ENCODE results near the gene DLG2.
"Not testable (repeated sequence)": the region's sequence is repeated elsewhere in the genome, so short reads cannot be mapped to it uniquely, and the experiment has no call there.

DLG2 gene

DNA sequence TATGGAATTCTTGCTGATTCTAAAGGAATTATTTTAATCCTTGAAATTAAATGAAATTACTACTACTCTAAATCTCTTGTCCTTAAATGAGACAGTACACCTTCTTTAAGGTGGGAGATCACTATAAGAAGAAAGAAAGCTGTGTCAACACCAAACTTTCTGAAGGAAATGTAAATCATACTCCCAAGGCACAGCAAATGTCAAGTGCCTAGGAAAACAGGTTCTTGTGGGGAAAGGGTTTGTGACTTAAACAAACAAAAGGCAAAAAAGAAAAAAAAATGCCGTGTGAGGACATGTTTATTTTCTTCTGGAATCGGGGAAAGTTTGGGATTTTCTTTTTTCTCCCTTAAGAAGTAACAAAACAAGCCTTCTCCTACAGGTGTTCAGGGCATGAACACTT, 745.1 kb downstream of the DLG2 start:
- no peak for DNase-seq

DNA sequence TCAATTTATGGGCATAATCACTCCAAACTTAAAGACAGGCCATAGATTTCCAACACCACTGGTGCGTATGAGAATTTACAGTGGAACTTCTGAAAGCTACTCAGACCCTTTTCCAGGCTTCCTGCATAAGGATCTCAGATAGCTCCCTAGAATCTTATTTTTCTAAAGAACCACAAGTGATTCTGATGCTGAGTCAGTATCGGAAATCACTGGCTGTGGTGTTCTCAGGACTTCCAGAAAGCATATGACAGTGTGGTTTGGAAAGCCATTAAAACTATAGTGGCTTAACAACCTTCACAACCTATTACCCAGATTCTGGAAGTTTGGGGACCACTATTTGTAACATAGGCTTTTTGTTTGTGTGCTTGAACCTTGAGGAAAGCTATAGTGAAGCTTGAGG, 756.0 kb downstream of the DLG2 start:
- no peak for DNase-seq

DNA sequence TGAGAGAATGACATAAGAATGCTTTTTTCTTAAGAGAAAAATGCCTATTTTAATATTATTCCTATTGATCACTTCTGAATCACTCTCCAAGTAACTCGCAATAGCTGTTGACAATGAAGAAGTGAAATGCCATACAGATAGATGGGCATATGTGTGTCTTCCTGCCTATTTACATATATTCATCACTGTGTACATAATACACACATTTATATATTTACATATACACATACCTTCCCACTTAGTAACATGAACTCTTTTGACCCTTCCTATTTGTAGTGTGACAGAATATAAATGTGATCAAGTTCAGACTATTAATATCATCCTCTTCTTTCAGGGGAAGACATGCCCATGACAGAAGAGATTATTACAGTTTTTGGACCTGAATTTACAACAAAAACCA, 756.7 kb downstream of the DLG2 start:
- no peak for DNase-seq

DNA sequence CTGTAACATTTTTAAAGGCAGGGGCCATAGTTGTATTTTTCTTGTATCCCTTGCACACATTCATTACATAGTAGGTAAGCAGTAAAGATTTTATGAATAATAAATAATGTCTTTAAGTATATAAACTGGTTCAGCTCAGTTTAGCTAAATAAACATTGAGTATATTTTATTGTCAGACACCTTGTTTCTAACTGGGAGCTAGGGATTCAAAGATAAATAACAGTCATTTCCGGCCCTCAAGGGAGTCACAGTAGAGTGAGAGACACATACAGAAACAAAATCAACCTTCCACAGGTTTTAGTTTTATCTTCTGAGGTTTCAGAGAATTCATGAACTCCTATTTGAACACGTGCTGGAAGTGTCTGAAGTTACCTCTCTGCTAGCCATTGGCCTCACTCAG, 760.2 kb downstream of the DLG2 start:
- DNase-seq: no peak

DNA sequence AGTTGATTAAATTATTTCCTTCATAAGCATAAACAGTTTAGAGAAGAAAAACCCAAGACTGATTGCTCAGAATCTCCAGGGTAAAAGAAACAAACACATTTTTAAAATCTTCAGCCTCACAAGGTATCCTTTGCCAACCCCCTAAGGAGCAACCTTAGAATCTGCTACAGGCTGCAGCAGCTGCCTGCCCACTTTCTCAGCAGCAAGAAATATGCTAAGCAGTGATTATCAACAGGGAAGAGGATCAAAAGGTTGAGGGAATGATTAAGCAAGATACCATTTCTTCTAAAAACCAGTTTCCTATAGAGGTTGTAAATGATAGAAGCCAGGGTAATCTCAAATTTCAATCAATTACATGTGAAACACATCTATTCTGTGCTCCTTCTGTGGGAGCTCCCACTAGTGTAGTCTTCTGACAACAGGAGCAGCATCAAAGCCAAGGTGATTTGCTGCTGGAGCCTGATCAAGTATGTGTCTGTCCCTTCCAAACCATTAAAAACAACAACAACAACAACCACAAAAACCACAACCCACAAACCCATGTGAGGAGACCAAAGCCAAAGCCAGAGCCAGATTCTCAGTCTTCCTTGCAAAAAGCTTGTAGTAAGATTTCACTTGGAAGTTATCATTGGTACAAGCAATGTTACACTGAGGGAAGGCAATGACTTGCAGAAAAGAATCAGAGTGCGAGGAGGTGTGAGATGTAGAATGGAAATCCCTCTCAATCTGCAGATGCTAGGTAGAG, 761.2 kb downstream of the DLG2 start:
- DNase-seq: no peak

DNA sequence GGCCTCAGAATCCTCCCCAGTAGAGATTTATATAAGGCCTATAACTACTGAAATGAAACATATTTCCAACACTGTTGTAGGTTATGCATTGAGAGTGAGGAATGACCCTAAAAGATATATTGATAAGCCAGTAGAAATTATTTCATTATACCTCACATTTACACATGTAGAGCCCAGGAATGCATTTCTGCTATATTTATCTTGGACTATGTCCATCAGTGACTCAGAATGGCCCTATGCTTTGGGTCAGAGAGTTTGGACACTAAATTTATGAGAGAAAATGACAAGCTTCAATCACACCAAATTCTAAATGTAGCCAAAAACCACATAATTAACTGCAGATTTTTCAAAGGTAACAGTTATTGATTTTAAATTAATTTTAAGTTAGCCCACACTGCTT, 761.9 kb downstream of the DLG2 start:
- DNase-seq: no peak

DNA sequence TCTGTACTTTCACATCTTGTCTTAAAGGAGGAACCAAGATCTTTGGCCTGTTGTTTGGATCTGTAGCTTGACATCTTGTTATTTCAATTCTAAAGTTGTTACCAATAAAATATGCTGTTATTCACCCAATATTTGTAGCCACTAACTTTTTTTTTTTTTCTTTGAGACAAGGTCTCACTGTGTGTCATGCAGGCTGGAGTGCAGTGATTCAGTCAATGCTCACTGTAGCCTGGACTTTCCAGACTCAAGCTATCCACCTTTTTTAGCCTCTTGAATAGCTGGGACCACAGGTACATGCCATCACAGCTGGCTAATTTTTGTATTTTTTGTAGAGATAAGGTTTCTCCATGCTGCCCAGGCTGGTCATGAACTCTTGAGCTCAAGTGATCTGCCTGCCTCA, 769.4 kb downstream of the DLG2 start:
- no peak for DNase-seq

DNA sequence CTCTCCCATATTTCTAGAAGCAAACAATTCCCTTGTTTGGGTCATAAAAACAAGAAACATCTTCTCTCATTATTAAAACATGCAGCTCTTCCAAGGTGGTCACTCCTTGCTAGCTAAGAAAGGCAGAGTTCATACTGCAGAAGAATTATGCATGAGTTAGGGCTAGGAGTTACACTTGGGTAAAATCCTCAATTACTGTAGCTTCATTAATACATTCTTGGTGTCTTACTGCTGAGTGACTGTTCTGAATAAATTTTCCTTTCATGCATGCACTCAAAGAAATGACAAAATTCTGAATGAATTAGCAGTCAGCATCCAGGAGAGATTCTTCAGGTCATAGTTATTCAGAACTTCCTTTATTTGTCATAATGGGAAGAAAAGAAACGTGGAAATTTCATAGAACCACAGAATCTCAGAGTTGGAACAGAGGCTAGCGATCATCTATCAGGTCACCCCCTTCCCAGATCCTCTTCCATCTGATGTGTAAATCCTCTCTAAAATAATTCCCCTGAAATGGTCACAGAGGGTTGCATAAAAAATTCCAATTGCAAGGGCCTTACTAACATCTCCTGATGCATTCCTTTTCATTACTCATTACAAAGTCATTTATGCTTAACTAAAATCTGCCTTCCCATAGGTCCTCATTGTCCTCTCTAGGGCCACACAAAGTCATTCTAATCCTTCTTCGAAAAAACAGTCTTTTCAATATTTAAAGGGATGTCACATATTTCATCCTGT, 771.5 kb downstream of the DLG2 start:
- DNase-seq: no peak

DNA sequence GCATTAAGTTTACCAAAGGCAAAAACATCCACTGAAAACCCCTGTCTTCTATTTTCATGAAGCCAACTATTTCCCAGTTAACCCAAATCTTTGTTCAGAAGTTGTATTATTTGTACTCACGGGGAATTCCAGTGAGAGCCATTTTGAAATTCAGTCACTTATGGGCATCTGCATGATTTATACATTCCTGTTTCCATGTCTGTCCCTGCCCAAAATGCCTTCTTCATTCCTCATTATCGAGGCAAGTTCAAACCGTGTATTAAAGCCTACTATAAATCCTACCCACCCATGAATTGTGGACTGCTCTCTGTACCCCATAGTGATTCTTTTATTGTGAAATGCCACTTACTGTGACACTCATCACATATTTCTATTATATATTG, 772.7 kb downstream of the DLG2 start:
- DNase-seq: no peak

DNA sequence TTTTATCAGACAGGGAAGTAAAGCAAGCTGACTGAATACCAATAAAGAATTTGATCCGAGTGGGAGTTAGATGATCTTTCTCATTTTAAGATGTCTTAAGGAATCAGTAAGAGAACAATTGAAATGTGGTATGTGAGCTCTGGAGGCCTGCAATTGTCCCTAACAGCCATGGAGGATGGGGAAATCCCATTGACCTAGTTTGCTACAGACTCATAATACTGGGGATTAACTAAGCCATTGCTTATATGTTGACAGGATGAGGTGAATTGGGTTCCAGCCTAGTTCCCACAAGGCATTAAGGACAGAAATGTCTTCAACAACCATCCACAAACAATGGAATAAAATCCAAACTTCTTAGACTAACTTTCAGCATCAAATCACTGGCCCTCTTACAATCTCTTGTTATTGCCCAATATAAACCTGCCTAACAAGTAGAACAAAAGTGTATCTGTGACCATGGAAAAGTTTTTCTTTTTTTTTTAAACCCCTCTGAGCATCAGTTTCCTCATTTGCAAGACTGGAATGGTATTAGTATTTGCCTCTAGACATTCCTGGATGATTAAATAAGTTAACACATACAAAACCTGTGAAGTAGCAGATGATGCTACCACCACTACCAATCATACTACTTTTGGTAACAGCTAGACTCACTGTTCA, 773.2 kb downstream of the DLG2 start:
- DNase-seq: no peak

DNA sequence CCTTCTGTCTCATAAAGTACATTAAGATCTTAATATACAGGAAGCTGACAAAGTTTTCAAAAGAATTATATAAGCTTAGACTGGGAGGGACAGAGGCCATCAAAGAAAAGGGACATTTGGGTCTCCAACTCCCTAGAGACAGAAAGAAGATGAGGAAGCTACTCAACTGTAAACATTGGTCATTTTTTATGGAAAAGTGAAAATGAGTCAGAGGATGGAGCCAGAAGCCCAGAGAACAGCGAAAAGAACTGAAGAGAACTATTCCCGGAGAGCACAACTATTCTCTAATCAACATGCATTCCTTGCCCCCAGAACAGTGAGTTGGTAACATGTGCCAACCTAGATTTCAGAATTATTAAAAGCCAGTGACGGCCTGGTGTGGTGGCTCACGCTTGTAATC, 779.3 kb downstream of the DLG2 start:
- DNase-seq: no peak

DNA sequence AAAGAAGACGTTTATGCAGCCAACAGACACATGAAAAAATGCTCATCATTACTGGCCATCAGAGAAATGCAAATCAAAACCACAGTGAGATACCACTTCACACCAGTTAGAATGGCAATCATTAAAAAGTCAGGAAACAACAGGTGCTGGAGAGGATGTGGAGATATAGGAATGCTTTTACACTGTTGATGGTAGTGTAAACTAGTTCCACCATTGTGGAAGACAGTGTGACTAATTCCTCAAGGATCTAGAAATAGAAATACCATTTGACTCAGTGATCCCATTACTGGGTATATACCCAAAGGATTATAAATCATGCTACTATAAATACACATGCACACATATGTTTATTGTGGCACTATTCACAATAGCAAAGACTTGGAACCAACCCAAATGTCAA, 786.9 kb downstream of the DLG2 start:
- not testable (repeated sequence) for DNase-seq

DNA sequence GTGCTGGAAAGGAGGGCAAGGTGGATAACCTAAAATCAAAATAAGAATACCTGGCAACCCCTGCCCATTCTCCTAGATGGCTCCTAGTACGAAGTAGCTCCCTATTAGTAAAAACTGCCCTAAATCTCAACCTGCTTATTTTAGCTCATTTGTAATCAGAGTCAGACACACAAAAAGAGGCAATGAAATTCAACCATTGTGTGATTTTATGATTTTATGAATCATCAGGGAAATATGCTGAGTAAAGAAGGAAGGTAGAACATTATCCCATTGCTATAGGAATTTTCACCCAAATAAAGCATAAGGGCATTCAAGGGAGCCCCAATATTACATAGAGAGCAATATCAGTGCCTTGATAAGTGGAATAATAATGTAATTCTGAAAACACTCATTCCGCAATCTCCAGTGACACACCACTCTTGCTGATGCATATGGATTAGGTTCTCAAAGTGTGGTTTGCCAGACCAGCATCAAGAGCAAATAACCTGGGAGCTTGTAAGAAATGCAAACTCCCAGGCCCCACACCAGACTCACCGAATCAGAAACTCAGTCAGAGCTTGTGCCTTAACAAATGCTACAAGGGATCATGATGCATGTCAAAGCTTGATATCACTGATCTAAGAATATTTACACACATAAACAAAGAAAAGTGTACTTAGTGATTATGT, 789.6 kb downstream of the DLG2 start:
- no peak for DNase-seq

DNA sequence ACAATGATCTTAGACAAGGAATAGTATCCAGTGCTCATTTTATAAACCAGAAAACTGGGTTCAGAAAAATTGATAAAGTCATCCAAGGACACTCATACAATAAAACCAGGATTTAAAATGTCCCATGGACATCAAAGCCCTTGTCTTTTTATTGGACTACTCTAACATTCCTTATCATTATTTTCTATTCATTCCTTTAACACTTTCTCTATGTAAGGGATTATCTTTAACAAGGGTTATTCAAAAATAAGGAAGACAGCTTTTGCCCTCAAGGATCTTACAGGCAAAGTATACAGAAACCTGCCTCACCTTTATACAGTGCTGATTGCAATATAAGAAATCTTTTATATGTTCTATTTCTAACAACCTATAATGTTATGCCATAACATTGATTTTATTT, 790.8 kb downstream of the DLG2 start:
- no peak for DNase-seq

DNA sequence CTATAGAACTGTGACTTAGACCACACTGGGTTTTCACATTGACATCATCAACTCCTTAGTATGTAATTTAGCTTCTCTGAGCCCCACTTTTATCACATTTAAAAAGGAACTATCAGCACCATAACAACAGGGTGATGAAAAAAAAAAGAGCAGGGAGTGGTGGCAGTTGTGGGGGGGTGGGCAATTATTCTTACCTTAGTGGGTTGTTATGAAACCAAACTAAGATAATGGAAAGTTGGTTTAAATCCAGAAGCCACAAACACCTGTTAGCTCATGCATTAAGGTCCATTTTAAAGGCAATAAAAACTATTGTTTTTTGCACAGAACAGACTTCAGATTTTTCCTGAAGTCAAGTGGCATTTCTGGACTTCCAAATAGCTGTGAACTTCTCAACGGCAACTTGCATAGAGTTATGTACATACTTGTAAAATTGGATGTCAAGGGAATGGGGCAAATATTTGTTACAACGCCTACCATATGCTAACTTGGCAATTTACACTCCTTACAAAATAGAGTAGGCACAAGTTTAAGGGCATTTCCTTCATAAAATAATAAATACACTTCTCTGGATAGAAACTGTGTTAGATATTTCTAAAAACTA, 793.6 kb downstream of the DLG2 start:
- DNase-seq: no peak

DNA sequence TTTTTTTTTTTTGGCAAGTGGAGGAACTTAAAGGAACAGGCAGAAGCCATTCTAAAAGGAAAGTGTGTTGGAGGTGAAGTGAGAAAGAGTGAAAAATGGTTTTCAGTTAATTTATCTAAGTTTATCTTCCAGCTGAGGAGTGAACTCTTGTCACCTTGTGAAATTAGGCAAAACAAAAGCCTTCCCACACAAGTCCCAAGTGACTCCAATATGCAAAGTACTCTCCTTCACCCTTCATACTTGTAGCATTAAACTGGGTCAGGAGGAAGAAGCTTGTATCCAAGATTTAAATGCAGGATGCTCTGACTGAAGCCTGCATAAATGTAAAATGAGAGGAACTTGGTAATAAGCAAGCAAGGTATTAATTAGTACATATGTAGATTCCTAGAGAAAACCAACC, 796.8 kb downstream of the DLG2 start:
- DNase-seq: no peak

DNA sequence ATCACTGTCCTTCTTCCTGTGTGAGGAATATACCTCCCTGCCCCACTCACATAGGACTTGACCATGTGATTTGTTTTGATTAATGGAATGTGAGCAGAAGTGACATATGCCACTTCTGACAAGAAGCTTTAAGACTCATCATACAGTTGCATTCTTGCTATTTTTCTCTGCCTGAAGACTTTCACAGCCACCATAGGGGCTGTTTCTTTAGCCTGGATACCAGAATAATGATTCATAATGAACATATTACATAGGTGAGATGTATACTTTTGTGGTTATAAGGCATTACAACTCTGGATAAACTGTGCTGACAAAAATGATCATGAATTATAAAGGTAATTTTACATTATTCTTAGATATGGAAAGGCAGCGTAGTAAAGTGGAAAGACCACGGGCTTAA, 798.0 kb downstream of the DLG2 start:
- no peak for DNase-seq

DNA sequence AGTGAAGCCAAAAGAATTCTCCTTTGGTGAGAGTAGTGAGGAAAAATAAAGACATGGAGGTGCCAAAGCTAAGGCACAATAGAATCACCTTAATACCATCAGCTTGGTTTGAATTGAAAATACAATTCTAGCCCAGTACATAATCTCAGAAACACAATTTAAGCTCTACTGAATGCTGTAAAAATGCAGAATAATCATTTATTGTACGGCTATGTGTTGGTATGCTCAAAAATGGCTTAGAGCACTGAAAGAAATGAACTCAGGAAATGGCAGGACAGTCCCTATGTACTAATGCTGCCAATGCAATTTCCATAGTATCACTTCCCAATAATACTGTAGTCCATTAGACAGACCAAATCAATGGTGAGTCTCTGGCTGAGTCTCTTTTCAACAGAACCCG, 798.5 kb downstream of the DLG2 start:
- DNase-seq: no peak

DNA sequence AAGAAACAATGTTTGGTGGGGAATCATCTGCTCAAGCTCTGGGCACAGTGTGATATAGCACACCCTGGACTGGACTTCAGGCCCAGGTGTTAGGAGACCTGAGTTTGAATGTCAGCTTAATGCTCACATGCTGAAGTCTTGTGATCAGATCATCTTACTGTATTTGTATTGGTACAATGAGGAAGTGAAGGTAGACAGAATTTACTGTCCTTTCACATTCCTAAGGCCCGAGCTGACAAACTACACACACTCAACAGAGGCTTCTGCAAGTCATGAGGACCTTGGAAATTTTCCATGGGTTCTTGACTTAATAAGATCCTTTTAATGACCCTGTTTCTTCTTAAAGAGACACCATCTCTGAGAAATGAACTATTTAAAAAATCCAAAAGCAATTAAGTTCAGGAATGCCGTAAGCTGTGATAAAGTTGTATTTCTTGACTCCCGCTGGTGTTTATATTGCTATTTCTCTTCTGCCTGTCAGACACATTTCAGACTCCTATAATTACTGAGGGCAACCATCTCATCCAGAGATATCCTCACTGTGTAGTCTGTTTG, 802.0 kb downstream of the DLG2 start:
- DNase-seq: no peak

DNA sequence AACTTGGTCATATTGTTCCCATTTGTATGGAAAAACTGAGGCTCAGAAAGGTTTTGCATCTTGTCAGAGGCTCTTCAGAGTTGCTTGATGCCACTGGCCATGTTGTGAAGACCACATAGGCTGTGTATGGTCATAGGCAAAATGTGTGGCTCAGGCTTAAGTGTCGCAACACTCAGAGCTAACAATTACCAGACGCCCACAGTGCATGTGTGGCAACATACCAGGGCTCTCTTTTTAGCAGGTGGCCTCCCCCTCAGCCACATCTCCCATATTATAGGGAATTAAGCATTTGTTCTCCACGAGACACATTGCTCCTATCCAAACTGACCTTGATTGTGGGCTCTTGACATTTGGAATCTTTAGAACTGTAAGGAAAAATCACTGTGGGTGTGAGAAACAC, 802.5 kb downstream of the DLG2 start:
- DNase-seq: no peak

DNA sequence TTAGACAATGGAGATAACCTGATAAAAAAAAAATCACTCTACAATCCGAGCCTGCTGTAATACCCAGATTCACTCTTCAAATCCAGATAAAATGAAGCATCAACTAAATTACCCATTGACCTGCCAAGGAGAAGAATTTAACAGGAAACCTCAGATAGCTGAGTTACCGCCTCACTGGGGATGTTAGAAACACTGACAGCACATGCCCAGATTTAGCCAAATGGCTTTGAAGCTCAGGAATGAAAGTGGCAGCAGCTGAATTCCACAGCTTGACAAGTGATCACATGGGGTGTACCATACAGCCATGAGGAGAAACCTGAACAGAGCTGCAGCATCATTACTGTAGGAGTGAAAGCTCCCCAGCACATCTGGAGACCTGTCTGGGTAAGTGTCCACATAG, 807.6 kb downstream of the DLG2 start:
- DNase-seq: no peak

DNA sequence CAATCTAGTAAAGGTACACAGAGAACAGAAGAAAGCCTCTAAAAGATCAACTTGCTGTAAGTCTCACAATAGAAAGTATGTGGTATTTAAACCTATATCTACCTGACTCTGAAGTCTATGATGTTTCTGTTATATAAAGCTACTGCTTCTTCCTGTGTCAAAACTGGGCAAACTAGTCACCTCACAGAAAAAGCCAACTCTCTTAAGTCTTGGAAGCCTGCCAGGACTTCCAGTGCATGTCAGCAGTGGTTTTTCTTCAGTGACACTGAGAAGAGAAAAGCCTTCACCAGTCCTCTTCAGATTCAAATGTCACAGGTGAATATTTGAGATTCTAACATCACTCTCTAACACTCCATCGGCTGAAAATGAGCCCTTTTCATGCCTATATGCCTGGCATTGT, 808.0 kb downstream of the DLG2 start:
- DNase-seq: no peak

DNA sequence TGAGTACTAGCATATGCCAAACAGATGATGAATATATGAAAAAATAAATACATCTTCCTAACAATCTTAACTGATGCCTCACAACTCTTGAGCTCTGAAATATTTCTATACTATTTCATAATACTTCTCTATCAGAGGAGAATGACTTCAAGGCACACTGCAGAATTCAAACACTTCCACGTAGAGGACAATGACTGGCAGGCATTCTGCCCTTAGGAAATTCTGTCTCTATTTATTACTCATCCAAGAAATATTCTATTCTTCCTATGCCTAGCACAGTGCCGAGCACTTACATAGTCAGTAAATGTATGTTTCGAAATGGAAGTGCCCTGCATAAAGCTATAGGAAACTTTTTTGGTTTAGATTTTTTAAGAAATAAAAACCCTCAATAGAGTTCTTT, 809.1 kb downstream of the DLG2 start:
- DNase-seq: no peak

Data from CD4-positive, alpha-beta T cell treated with Interferon alpha-2 for 1 hour (primary cell).